DMS114 treated with DMSO at 0.1 percent for 48 hours (cell line): ENCODE measurements around the gene TMEM184C.

Source experiments
- DNase-seq: peaks from one replicate; lab custom pipeline; 2025; ENCODE audit not compliant: unreplicated experiment; lab: John Stamatoyannopoulos, UW

The TMEM184C gene

GRCh38 chr4:147617173-147617840 lies at the start of gene TMEM184C:
TMEM184C (plus strand) TSS chr4:147617397; CDS start chr4:147617957, 560 bp downstream.
- peak; percentile 82 for DNase-seq

GRCh38 chr4:147570616-147571015 lies 46.6 kb upstream of the TMEM184C start:
- DNase-seq = no peak

- DNase-seq = no peak
Measured at GRCh38 chr4:147571036-147571770, 46.0 kb upstream of the TMEM184C start.

- DNase-seq = no peak
Measured at GRCh38 chr4:147576084-147576483, 41.1 kb upstream of the TMEM184C start.

- DNase-seq = no peak
Measured at GRCh38 chr4:147578051-147578476, 39.1 kb upstream of the TMEM184C start.

- DNase-seq = no peak
Measured at GRCh38 chr4:147578593-147578992, 38.6 kb upstream of the TMEM184C start.

GRCh38 chr4:147580396-147580795 lies 36.8 kb upstream of the TMEM184C start:
- no peak for DNase-seq

GRCh38 chr4:147581606-147582350 lies 35.4 kb upstream of the TMEM184C start:
- no peak for DNase-seq

GRCh38 chr4:147582386-147583060 lies 34.7 kb upstream of the TMEM184C start:
- no peak for DNase-seq

- DNase-seq = no peak
Measured at GRCh38 chr4:147583876-147584275, 33.3 kb upstream of the TMEM184C start.

GRCh38 chr4:147586032-147586431 lies 31.2 kb upstream of the TMEM184C start:
- DNase-seq = no peak

- DNase-seq = no peak
Measured at GRCh38 chr4:147586637-147587036, 30.6 kb upstream of the TMEM184C start.

GRCh38 chr4:147587041-147587440 lies 30.2 kb upstream of the TMEM184C start:
- no peak for DNase-seq

GRCh38 chr4:147589586-147589985 lies 27.6 kb upstream of the TMEM184C start:
- no peak for DNase-seq

- DNase-seq = peak; percentile 21
Measured at GRCh38 chr4:147590249-147590920, 26.8 kb upstream of the TMEM184C start.

GRCh38 chr4:147591106-147591505 lies 26.1 kb upstream of the TMEM184C start:
- DNase-seq = no peak

- no peak for DNase-seq
Measured at GRCh38 chr4:147594107-147594506, 23.1 kb upstream of the TMEM184C start.

GRCh38 chr4:147594578-147594977 lies 22.6 kb upstream of the TMEM184C start:
- DNase-seq = no peak

GRCh38 chr4:147596377-147596776 lies 20.8 kb upstream of the TMEM184C start:
- DNase-seq = no peak

- DNase-seq = no peak
Measured at GRCh38 chr4:147596981-147597380, 20.2 kb upstream of the TMEM184C start.

GRCh38 chr4:147597561-147597960 lies 19.6 kb upstream of the TMEM184C start:
- no peak for DNase-seq
